Neuronal stem cell (in vitro differentiated cells): ENCODE results near the gene SLC2A13.

Source experiments
- DNase-seq: peaks from one replicate; pipeline ENCODE4 v3.0.0-alpha.2; 2013; ENCODE audit warnings: low spot score
- H2AFZ ChIP-seq: one replicate; pipeline ENCODE4 v1.6.1; 2013; ENCODE audit warnings: mild to moderate bottlenecking, low read length, inconsistent platforms
- H2AK5ac ChIP-seq: 2 replicates; pipeline ENCODE4 v1.6.1; 2013; ENCODE audit warnings: low read depth, mild to moderate bottlenecking, inconsistent platforms, low read length, moderate library complexity, mixed read lengths
- H2BK120ac ChIP-seq: 2 replicates; pipeline ENCODE4 v1.6.1; 2013; ENCODE audit warnings: low read depth, mild to moderate bottlenecking, inconsistent platforms, low read length, moderate library complexity, mixed read lengths
- H2BK12ac ChIP-seq: one replicate; pipeline ENCODE4 v1.6.1; 2013; ENCODE audit warnings: low read length, inconsistent platforms
- H2BK15ac ChIP-seq: 2 replicates; pipeline ENCODE4 v1.6.1; 2013; ENCODE audit warnings: mild to moderate bottlenecking, low read length, inconsistent platforms, mixed read lengths
- H2BK5ac ChIP-seq: one replicate; pipeline ENCODE4 v1.6.1; 2013; ENCODE audit warnings: inconsistent platforms, mild to moderate bottlenecking, low read length, moderate library complexity
- H3K14ac ChIP-seq: one replicate; pipeline ENCODE4 v1.6.1; 2013; ENCODE audit warnings: low read length, inconsistent platforms
- H3K18ac ChIP-seq: 2 replicates; pipeline ENCODE4 v1.6.1; 2013; ENCODE audit warnings: low read length, inconsistent platforms
- H3K23ac ChIP-seq: 2 replicates; pipeline ENCODE4 v1.6.1; 2013; ENCODE audit warnings: low read depth, mild to moderate bottlenecking, mixed read lengths, low read length, inconsistent platforms; ENCODE audit not compliant: poor library complexity
- H3K27ac ChIP-seq: replicated peaks from 3 replicates; pipeline ENCODE4 v1.5.1; 2013; ENCODE audit warnings: low read length, inconsistent platforms
- H3K27me3 ChIP-seq, 3 experiments: 2 replicates each; pipeline ENCODE4 v1.6.1; 2013; ENCODE audit warnings: low read length in 3 of 3, mild to moderate bottlenecking in 2 of 3, inconsistent platforms in 1 of 3, low read depth in 1 of 3, mixed read lengths in 1 of 3, moderate library complexity in 1 of 3; ENCODE audit not compliant: control insufficient read depth in 3 of 3, insufficient read depth in 3 of 3
- H3K36me3 ChIP-seq, 2 donors: replicated peaks in 1 of 2; 2 replicates each; pipeline ENCODE4 v1.6.1; 2013; ENCODE audit warnings: low read length in 2 of 2; ENCODE audit not compliant: control insufficient read depth in 2 of 2, insufficient read depth in 2 of 2
- H3K4ac ChIP-seq: 2 replicates; pipeline ENCODE4 v1.6.1; 2013; ENCODE audit warnings: inconsistent platforms, mild to moderate bottlenecking, low read length, moderate library complexity
- H3K4me1 ChIP-seq, 2 donors: 1 replicate in 1 of 2; 2 replicates in 1 of 2; pipeline ENCODE4 v1.6.1; 2013; ENCODE audit warnings: low read length in 2 of 2, low read depth in 1 of 2; ENCODE audit not compliant: control insufficient read depth in 2 of 2, insufficient read depth in 1 of 2
- H3K4me2 ChIP-seq: one replicate; pipeline ENCODE4 v1.6.1; 2013; ENCODE audit warnings: mild to moderate bottlenecking, low read length, inconsistent platforms; ENCODE audit not compliant: insufficient read depth, poor library complexity, severe bottlenecking
- H3K4me3 ChIP-seq, 2 donors: 2 replicates each; pipeline ENCODE4 v1.5.1; 2013; ENCODE audit warnings: low read length in 2 of 2, mild to moderate bottlenecking in 2 of 2, inconsistent platforms in 1 of 2, moderate library complexity in 1 of 2
- H3K79me1 ChIP-seq: one replicate; pipeline ENCODE4 v1.6.1; 2013; ENCODE audit warnings: low read depth, mild to moderate bottlenecking, inconsistent platforms, low read length, moderate library complexity
- H3K9ac ChIP-seq: one replicate; pipeline ENCODE4 v1.6.1; 2013; ENCODE audit warnings: mild to moderate bottlenecking, low read depth, low read length, inconsistent platforms; ENCODE audit not compliant: poor library complexity
- H3K9me3 ChIP-seq, 2 donors: replicated peaks in 1 of 2; 2 replicates each; pipeline versions ENCODE3 to v1.6.1; 2013; ENCODE audit warnings: low read length in 2 of 2, mild to moderate bottlenecking in 2 of 2, inconsistent platforms in 1 of 2, low read depth in 1 of 2, mixed read lengths in 1 of 2, moderate library complexity in 1 of 2; ENCODE audit not compliant: control insufficient read depth in 2 of 2, insufficient read depth in 1 of 2
- H4K8ac ChIP-seq: one replicate; pipeline ENCODE4 v1.6.1; 2013; ENCODE audit warnings: low read depth, mild to moderate bottlenecking, inconsistent platforms, low read length, moderate library complexity
- H4K91ac ChIP-seq: one replicate; pipeline ENCODE4 v1.6.1; 2013; ENCODE audit warnings: low read length, low read depth, mild to moderate bottlenecking, inconsistent platforms; ENCODE audit not compliant: poor library complexity
- WGBS, 2 donors: extraction: QIAGEN DNeasy Blood & Tissue Kit; methylation state at CpG; one replicate each; pipeline ENCODE4 v1.1.7; 2013; ENCODE audit warnings: missing lambda C conversion rate in 2 of 2, mixed read lengths in 1 of 2; ENCODE audit not compliant: insufficient read length in 2 of 2, insufficient replicate concordance in 1 of 2; ENCODE audit errors: extremely low coverage in 2 of 2; 5-methylcytosine and 5-hydroxymethylcytosine counted together

Gene SLC2A13

GRCh38 chr12:40099423-40099853, 6.4 kb downstream of the SLC2A13 start:
- H3K18ac ChIP-seq, result no peak overlapping the region
- no peak overlapping the region for H2BK120ac ChIP-seq
- no peak overlapping the region for H2BK15ac ChIP-seq
- H3K36me3 ChIP-seq, result no peaks in the 10 kb centered on the region
- no peak overlapping the region for H2BK12ac ChIP-seq
- no peak overlapping the region for H4K91ac ChIP-seq
- H3K4me3 ChIP-seq, result no peak overlapping the region
- no peak for DNase-seq
- no peak overlapping the region for H2AK5ac ChIP-seq
- no peak overlapping the region for H3K9ac ChIP-seq
- no peaks in the 10 kb centered on the region for H3K79me1 ChIP-seq
- H3K4me2 ChIP-seq, result no peak overlapping the region
- no peak overlapping the region for H3K23ac ChIP-seq
- no peak overlapping the region for H3K27ac ChIP-seq
- H3K9me3 ChIP-seq, result no peaks in the 10 kb centered on the region
- no peak overlapping the region for H2AFZ ChIP-seq
- WGBS, 2 donors, result no CpG with 5 or more reads among the region's 3 CpGs
- no peak overlapping the region for H4K8ac ChIP-seq
- H2BK5ac ChIP-seq, result no peak overlapping the region
- H3K4ac ChIP-seq, result no peak overlapping the region
- no peaks in the 10 kb centered on the region for H3K27me3 ChIP-seq
- no peak overlapping the region for H3K14ac ChIP-seq
- H3K4me1 ChIP-seq, result peaks cover 0 to 6% of the 10 kb centered on the region in 2 donors

GRCh38 chr12:40098406-40099145, 7.3 kb downstream of the SLC2A13 start:
- WGBS, 2 donors, result no CpG with 5 or more reads among the region's 11 CpGs
- Histone ChIP-seq H4K91ac (no peak overlapping the region), H2BK15ac (no peak overlapping the region), H2AK5ac (no peak overlapping the region), H2BK12ac (peak overlapping the region; percentile 63), H4K8ac (no peak overlapping the region), H2AFZ (no peak overlapping the region), H3K27me3 (no peaks in the 10 kb centered on the region), H2BK120ac (no peak overlapping the region), H3K36me3 (no peaks in the 10 kb centered on the region), H3K4me3 (peak overlapping the region in 1 of 2 donors; percentile 59), H3K9ac (no peak overlapping the region), H3K27ac (no peak overlapping the region), H3K79me1 (no peaks in the 10 kb centered on the region), H3K9me3 (no peaks in the 10 kb centered on the region), H3K23ac (peak overlapping the region; percentile 82), H2BK5ac (no peak overlapping the region), H3K4ac (no peak overlapping the region), H3K4me1 (peaks cover 0 to 3% of the 10 kb centered on the region in 2 donors), H3K14ac (peak overlapping the region; percentile 31), H3K4me2 (no peak overlapping the region), H3K18ac (no peak overlapping the region)
- no peak for DNase-seq

- no peak overlapping the region for H2AFZ ChIP-seq
- no peaks in the 10 kb centered on the region for H3K36me3 ChIP-seq
- no peak overlapping the region for H4K91ac ChIP-seq
- no peak overlapping the region for H3K9ac ChIP-seq
- no peak for DNase-seq
- no peak overlapping the region for H3K27ac ChIP-seq
- H3K4me3 ChIP-seq, result no peak overlapping the region
- no peaks in the 10 kb centered on the region for H3K27me3 ChIP-seq
- no peak overlapping the region for H3K4ac ChIP-seq
- no peak overlapping the region for H2AK5ac ChIP-seq
- no peak overlapping the region for H2BK120ac ChIP-seq
- no peak overlapping the region for H4K8ac ChIP-seq
- H3K14ac ChIP-seq, result no peak overlapping the region
- H3K4me2 ChIP-seq, result no peak overlapping the region
- H3K9me3 ChIP-seq, result no peaks in the 10 kb centered on the region
- peaks cover 0 to 2% of the 10 kb centered on the region in 2 donors for H3K4me1 ChIP-seq
- H3K18ac ChIP-seq, result no peak overlapping the region
- WGBS, 2 donors, result no CpG with 5 or more reads among the region's 4 CpGs
- H2BK12ac ChIP-seq, result no peak overlapping the region
- no peak overlapping the region for H2BK5ac ChIP-seq
- H3K23ac ChIP-seq, result no peak overlapping the region
- no peaks in the 10 kb centered on the region for H3K79me1 ChIP-seq
- H2BK15ac ChIP-seq, result no peak overlapping the region
Measured at GRCh38 chr12:40093512-40093911, 12.4 kb downstream of the SLC2A13 start.

- Histone ChIP-seq H3K36me3 (no peaks in the 10 kb centered on the region), H3K27ac (no peak overlapping the region), H4K91ac (no peak overlapping the region), H2AK5ac (no peak overlapping the region), H3K9ac (no peak overlapping the region), H2BK5ac (no peak overlapping the region), H3K14ac (no peak overlapping the region), H2BK15ac (no peak overlapping the region), H3K9me3 (peaks cover 0 to 11% of the 10 kb centered on the region in 2 donors), H2BK120ac (no peak overlapping the region), H3K27me3 (no peaks in the 10 kb centered on the region), H3K4me1 (no peaks in the 10 kb centered on the region), H2AFZ (no peak overlapping the region), H3K4ac (no peak overlapping the region), H3K18ac (no peak overlapping the region), H2BK12ac (no peak overlapping the region), H4K8ac (no peak overlapping the region), H3K79me1 (no peaks in the 10 kb centered on the region), H3K4me2 (no peak overlapping the region), H3K23ac (no peak overlapping the region), H3K4me3 (no peak overlapping the region)
- DNase-seq, result no peak
- no CpG with 5 or more reads among the region's 4 CpGs for WGBS, 2 donors
Measured at GRCh38 chr12:40086471-40086870, 19.4 kb downstream of the SLC2A13 start.
